HG03575 (cell line): ENCODE measurements around the gene ACOX3.
"Not testable (repeated sequence)": the region's sequence is repeated elsewhere in the genome, so short reads cannot be mapped to it uniquely, and the experiment has no call there.

Source experiments
- ATAC-seq: cut with Tn5 transposase; IDR thresholded peaks from one replicate; pipeline ENCODE4 v1.9.1; 2021; ENCODE audit not compliant: unreplicated experiment, insufficient number of reproducible peaks, low FRiP score; ENCODE audit errors: extremely low read depth

Gene ACOX3

GRCh38 chr4:8394806-8395205 is 45.7 kb downstream of the ACOX3 start:
- ATAC-seq: no peak

- no peak for ATAC-seq
Measured at GRCh38 chr4:8394061-8394519, 46.4 kb downstream of the ACOX3 start.

DNA sequence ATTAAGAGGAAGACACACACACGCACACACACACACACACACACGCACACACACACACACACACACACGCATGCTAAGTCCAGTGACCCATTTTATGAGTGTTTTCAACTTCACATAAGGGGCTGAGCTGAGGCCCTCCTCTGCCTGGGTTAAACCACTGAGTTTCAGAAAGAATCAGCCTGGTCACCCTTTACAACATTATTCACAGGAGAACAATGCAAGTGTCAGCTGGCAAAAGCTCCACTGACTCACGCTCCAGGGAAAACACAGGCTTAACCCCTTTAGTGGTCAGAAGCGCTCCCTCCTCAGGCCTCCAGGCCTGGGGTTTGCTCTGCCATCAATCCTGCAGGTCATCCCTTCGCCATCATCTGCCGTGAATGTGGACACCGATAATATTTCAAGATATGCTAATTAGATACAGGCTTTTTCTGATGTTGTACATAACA is 46.9 kb downstream of the ACOX3 start:
- ATAC-seq: no peak

DNA sequence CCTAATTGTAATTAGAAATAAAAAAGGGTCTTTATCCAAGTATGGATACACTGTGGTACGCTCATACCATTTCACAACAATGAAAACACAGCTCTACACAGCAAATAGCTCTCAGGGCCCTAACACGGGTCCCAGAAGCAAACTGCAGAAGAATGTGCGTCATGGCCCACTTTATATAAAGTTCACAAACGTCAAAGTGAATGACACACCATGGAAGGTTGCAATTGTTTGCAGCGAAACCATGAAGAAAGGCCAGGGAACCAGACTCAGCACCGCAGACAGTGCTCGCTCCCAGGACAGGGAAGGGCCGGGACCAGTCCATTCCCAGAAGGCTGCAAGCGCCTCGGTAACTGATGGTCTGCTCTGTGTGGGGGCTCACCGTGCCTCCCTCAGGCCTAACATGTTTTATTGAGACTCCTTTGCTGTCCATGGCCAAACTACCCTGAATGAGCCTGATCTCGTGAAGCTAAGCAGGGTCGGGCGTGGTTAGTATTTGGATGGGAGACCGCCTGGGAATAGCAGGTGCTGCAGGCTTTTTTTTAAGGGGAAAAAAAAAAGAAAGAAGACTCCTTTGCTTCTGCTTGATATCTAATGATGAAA is 47.8 kb downstream of the ACOX3 start:
- ATAC-seq: no peak

GRCh38 chr4:8391972-8392371 is 48.6 kb downstream of the ACOX3 start:
- ATAC-seq: no peak

GRCh38 chr4:8391071-8391470 is 49.5 kb downstream of the ACOX3 start:
- no peak for ATAC-seq

- no peak for ATAC-seq
Measured at GRCh38 chr4:8390577-8390976, 49.9 kb downstream of the ACOX3 start.

DNA sequence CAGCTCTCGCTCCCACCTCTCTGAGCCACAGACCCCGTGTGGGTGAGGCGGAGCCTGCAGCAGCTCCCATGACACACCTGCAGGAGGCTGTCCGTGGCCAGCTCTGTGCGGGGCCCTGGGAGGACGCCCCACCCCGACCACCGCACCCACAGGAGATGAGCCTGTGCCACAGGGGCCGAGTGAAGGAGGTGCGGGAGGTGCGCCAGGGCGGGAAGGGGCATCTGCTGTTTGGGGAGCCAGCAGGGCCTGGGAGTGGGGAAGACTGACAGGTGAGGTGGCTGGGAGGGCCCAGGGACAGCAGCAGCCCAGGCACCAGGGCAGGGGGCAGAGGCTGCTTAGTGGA is 52.0 kb downstream of the ACOX3 start:
- no peak for ATAC-seq

DNA sequence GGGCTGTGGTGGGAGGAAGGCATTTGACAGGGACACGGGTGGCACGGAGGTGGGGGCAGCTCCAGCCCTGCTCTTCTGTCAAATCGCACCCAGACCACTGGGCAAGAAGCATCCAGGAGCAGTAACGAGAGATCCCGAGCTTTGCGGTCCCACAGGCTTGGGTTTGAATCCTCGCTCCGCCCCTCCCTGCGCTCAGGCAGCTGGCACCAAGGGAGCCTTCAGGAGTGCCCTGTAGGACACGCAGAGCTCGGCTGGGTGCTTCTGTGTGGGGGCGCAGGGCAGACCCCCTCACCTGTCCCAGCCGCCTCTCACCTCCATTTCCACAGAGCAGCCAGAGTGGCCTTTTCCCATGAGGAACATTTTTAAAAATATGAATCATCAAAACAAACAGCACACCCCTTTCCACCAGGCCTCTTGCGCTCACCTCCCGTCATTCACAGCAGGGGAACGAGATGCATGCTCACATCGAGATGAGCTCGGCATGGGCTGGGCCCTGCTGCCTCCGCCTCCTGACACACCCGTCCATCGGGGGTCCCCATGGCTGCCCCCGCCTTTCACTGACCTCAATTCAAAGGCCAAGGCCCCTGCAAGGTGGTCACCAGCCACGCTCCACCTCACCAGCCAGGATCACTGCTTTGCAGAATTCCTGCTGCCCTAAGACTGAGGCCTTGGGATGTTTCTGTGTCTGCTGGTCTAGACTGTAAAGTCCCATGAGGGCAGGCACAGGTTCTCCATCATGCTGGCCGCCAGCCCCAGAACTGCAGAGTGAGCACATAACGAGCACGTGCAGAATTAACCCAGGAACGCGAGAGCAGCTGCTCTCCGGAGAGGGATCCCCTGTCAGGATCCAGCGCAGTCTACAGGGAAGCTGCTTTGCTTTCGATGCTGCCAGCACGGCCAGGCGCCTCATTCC is 52.7 kb downstream of the ACOX3 start:
- no peak for ATAC-seq

DNA sequence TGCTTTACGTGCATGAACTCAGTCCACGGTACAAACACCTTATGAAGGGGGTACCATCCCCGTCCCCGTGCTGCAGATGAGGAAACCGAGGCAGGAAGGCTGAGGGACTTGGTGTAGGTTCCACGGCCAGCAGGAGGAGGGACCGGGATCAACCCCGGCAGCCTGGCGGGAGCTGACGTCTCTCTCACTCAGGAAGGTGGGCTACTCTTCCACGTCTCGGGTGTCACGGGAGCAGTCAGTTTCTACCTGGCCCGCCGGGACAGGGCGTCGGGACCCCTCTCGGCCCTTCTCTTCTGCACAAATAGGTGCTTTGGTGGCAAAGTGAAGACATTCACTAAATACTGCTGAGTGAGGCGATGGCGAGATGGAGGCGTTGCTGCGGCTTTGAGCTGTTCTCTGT is 53.3 kb downstream of the ACOX3 start:
- ATAC-seq: no peak

- no peak for ATAC-seq
Measured at GRCh38 chr4:8386731-8387130, 53.8 kb downstream of the ACOX3 start.

GRCh38 chr4:8386131-8386530 is 54.4 kb downstream of the ACOX3 start:
- ATAC-seq: not testable (repeated sequence)

DNA sequence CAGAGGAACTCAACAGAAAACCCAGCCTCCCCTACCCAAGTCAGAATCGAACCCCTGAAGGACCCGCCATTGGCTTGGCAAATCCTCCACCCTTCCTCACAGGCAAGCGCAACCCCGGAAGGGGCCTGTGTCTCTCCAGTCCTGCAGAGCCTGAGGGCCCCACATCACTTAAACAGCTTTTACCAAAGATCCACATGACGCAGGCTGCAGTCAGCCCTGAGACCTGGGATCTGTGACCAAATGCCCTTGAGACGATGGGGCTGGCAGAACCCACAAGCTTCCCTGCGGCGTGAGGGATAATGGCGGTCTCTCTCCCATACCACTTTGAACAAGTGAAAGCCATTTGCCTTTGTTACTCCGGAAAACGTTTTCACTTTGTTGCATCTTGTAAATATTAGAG is 54.9 kb downstream of the ACOX3 start:
- ATAC-seq: no peak

DNA sequence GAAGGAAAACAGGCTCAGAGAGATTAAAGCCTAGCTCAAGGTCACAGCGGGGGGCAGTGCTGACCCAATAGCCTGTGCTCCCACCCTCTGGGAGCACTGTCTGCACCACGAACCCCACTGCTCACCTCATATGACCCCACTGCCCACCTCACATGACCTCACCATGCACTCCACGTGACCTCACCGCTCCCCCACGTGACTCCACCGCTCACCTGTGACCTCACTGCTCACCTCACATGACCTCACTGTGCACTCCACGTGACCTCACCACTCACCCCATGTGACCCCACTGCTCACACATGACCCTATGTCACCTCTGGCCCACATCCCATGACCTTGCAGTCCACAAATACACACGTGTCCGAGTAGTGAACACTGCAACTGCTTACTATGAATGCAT is 55.4 kb downstream of the ACOX3 start:
- ATAC-seq: no peak

DNA sequence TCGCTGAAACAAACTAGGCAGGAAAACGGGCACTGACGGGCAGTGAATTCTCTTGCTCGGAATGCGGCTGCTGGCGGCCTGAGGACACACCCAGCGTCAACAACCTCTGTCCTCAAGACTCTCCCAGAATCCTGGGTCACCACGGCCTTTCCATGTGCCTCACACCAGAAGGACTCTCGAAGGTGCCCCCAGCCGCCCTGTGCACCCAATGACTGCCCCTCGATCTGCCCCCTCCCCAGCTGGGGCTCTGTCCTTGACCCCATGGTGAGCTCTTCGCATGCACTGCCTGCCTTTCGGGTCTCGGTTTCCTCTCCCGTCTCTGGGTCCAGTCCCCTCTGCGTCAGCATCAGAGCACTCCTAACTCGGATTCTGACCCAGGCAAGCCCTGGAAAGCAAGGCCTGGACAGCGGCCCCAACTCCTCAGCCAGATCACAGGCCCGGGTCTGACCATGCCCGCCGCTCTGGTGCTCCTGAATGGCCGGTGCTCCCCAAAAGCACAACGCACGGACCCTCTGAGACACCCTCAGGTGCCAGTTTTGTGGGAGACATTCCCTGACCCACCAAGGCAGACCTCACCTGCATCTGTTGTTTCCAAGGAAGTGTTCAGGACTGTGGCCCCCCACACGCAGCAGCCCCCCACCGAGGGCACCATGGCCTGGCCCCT is 56.0 kb downstream of the ACOX3 start:
- no peak for ATAC-seq

DNA sequence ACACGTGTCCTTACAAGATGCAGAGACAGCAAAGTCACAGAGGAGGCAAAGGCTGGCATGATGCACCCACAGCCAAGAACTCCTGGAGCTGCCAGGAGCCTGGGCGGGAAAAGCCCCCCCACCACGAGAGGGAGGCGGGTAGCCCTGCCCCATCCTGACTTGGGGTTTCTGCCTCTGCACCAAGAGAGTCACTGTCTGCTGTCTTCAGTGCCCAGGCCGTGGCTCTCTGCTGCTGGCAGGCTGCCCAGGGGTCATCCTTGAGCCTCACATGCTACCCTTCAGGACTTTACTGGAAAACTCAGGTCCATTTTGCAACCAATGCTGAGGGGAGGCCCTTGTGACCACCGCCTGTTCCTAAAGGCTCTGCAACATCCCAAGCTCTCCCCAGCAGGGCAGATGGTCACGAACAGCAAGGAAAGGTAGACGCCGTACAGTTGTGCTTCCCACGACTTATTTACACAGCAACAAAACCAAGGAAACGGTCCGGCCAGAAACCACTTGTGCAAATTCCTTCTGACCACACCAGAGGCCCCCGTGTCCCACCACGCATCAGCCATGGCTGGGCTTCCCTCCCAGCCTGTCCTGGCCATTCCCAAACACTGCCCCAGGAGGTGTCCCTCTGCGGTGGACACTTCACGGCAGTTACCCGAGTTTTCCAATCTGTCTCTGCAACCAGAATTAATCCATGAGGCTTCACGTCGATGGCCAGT is 56.9 kb downstream of the ACOX3 start:
- ATAC-seq: no peak

- ATAC-seq: no peak
Measured at GRCh38 chr4:8383016-8383415, 57.5 kb downstream of the ACOX3 start.

DNA sequence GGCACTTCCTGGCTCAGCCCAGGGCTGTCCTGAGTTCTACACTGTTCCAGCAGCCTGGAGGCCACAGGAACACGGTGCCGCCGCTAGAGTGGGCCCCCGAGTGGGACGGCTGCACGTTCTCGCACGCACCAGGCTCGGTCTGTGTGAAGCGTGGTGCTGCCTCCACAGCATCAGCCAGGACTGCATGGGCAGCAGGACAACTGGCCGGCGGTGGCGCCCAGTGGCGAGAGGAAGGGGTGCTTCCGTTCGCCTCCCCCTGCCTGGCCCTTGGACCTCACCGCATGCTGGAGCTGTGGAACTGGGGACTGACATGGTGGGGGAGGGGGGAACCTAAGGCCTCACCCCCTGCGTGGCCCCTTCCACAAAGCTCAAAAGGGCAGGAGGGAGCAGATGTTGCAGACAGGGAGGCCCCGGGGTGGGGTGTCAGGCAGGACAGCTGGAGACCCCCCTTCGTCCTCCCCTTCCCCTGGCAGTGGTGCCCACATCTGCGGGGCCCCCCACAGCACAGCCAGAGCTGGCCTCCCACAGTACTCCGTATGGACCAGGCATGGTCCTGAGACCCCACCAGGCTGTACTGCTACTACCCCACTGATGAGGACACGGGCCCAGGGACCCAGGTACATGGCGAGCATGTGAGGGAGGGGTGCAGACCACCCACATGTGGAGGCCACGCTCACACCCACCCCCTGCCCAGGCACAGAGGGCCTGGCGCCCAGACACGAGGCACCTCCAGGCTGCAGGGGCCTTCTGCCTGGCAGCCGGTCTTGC is 58.5 kb downstream of the ACOX3 start:
- ATAC-seq: no peak
